Measurements from ENCODE around the gene TLCD5.

The TLCD5 gene

GRCh38 chr11:120324932-120325810 is at the start of gene TLCD5:
Gene TLCD5 (plus strand): TSS chr11:120325299. CDS start chr11:120327442, 2,143 bp downstream.
- peak; percentile 72 for DNase-seq

GRCh38 chr11:120279502-120279901 is 45.6 kb upstream of the TLCD5 start:
- DNase-seq: no peak

GRCh38 chr11:120280600-120281051 is 44.5 kb upstream of the TLCD5 start:
- DNase-seq: no peak

- DNase-seq: no peak
Measured at GRCh38 chr11:120281143-120281795, 43.8 kb upstream of the TLCD5 start.

DNA sequence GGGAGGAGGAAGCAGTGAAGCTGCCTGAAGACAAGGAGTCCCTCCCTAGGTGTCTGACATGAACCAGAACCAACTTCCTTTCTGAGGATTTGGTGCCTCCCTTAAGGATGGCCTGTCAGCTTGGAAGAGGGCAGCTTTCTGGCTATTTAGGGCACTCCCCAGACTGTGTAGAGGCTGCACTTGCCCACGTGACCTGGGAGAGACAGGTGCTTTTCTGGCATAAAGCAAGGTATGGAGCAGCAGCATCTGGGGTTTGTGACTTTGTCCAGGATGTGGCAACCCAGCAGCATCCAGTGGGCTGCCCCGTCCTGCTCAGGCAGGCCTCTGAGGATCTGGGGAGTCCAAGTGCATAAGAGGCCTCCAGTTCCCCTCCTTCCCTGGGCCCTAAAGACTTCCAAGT is 42.0 kb upstream of the TLCD5 start:
- DNase-seq: no peak

- no peak for DNase-seq
Measured at GRCh38 chr11:120284272-120284671, 40.8 kb upstream of the TLCD5 start.

DNA sequence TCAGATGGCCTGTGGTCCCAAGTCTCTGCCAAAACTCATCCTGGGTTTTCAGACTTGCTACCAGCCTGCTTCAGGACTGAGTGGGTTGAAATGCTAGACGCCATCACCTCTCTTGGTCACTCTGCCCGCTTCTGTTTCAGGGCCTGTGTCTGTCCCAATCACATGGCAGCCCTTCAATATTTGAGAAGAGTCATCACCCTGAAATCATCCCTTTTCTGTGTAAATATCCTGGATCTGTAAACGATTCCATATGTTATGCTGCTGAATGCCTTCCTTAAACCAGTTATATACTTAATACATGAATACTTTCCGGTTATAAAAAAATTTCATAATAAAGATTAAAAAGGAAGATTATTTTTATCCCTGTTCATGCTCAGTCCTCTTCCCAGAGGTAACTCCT is 39.8 kb upstream of the TLCD5 start:
- DNase-seq: peak; percentile 62

- no peak for DNase-seq
Measured at GRCh38 chr11:120288021-120288420, 37.1 kb upstream of the TLCD5 start.

GRCh38 chr11:120289426-120289825 is 35.7 kb upstream of the TLCD5 start:
- DNase-seq: no peak

DNA sequence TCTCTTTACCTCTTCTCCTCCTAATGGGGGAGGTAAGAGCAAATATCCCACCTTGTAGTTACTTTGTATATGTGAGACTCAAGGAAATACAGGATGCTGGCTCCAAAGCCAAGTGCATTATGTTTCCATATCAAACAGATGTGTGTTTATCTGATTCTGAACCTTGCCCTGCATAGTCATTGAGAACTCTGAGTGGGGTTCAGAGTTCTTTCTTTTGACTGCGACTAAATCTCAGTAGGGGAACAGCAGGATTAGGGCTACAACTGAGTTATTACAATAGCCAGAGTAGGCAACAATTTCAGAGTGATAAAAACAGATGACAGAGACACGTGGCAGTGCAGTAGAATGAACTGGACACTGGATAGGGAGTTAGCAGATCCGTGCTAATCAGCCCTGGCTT is 34.1 kb upstream of the TLCD5 start:
- DNase-seq: no peak

DNA sequence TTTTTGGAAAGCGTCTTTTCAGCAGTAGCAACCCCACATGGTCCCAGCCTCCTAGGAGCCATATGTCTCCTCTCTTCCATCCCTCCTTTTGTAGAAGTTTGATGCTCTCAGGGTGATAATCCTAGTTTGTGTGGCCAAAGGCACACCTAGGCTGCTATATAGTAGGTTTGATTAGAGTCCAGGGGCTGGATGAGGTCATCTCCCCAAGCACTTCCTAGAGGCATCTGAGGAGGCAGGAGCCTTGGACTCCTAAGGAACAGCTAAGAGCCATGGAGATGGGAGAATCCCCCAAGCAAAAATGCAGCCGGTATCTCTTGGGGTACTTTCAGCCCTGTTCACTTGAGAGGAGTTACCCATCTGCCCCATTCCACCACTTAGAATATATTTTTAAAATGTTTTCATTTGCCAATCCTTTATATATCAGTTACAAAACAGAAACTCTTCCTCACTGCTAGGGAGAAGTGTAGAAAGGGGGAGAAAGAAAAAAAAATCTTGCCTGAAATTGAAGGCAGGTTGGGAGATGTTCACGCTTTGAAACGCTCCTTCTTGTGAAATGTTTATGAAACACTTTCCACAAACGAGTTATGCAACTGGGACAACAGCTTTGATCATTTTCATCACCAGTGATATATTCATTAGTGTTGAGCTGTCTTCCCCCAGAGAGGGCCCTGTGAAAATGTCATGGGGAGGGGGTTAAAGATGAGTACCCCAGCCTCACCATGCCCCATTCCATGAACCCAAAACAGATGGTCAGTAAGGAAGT is 31.9 kb upstream of the TLCD5 start:
- DNase-seq: no peak

- DNase-seq: no peak
Measured at GRCh38 chr11:120294096-120294495, 31.0 kb upstream of the TLCD5 start.

DNA sequence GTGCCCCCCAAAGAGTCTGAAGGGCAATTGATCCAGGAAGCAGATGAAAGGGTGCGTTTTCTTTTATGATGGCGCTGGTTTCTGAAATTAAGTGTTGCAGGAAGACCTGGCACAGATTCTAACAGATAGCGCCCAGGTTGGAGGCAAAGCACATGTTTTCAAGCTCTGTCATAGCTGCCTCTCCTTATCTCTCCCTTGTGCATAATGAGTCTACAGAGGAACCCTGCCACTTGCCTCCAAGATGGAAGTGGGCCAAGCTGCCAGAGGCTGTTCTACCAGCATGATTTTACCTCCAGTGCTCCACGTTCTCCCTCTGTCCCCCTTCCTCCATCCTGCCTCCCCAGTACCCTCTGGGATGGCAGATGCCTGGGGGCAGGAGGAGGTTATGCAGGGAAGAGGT is 30.0 kb upstream of the TLCD5 start:
- DNase-seq: no peak

DNA sequence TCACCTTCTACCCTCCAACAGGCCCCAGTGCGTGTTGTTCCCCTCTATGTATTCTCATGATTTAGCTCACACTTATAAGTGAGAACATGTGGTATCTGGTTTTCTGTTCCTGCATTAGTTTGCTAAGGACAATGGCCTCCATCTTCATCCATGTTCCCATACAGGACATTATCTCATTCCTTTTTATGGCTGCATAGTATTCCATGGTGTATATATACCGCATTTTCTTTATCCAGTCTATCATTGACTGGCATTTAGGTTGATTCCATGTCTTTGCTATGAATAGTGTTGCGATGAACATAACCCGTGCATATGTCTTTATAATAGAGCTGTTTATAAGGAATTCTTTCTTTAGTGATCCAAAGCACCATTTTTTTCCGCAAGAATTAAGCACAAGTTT is 28.5 kb upstream of the TLCD5 start:
- DNase-seq: no peak

- no peak for DNase-seq
Measured at GRCh38 chr11:120298461-120298860, 26.6 kb upstream of the TLCD5 start.

DNA sequence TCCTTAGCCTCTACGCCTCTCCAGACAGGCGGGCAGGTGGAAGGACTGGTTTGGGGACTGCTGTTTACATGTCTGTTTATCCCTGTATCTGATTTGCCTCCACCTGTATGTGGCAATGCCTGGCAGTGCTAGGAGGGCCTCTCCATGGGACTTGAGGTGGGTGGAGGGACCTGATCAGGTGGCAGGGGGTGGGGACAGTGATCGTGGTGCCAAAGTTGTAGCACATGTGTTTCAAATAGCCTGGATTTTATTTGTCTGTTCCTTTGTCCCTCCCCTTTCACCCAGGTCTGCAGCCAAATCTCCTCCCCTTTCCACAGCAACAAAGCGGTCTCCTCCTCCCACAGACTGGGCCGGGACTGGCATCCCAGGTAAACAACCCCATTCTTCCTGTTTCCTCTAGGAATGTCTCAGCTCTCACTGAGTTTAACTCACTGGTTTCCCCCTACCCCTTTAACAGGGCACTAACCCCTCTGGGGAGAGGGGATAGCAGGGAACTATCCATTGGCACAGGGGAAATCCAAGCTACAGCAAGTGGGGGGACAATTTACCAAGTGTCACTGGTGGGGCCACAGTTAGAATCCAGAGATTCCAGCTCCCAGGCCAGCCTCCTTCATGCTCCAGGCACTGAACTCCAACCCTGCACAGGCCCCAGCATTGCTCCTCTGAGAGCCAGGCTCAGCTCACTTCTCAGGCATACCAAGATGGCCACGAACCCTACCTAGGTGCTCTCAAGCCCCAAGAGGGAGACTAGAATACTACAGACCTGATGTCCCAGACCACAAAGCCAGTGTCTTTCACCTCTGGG is 22.9 kb upstream of the TLCD5 start:
- DNase-seq: no peak

- peak; percentile 58 for DNase-seq
Measured at GRCh38 chr11:120303004-120303637, 22.0 kb upstream of the TLCD5 start.

GRCh38 chr11:120304526-120304925 is 20.6 kb upstream of the TLCD5 start:
- DNase-seq: peak; percentile 35

- DNase-seq: no peak
Measured at GRCh38 chr11:120305286-120305685, 19.8 kb upstream of the TLCD5 start.

DNA sequence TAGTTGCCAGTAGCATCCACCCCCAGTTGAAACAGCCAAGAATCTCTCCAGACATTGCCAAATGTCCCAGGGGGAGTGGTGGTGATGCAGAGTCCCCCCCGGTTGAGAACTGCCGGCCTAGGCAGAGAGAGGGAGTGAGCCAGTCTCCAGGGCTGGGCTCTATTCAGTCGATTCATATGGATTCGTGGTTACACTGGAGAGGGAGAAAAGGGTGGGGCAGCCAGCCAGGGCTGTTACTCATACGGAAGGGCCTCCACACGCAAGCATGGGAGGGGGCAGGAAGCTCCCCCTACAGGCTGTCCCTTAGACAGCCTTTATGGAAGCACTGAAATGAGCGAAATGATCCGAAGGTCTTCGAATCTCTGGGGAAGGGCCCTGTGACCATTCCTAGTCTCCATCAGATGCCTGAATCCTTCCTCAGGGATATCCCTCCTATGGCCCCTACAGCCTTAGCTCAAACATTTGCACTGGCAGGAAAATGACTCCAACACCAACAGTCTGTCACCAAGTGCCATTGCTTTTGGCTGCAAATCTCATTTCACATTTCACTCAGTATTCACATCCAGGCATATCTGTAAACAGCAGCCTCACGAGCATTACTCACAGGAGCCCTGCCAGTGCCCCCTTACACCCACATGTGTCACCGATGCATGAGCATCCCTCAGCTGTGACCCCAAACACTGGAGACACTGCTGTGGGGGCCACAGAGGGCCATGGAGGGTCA is 18.4 kb upstream of the TLCD5 start:
- peak; percentile 93 for DNase-seq

GRCh38 chr11:120307476-120307875 is 17.6 kb upstream of the TLCD5 start:
- DNase-seq: no peak

Data from fibroblast of skin of right quadriceps (primary cell).